IPS-18c (cell line): ENCODE data around the gene NRXN3.

Experiments used
- H3K4me3 ChIP-seq: 2 replicates; pipeline ENCODE4 v1.7.0; 2013; ENCODE audit warnings: low read depth, mild to moderate bottlenecking, low read length, moderate library complexity; ENCODE audit not compliant: insufficient read depth
- H3K9me3 ChIP-seq: one replicate; pipeline ENCODE4 v1.6.1; 2013; ENCODE audit warnings: mild to moderate bottlenecking, low read length, moderate library complexity; ENCODE audit not compliant: control insufficient read depth, insufficient read depth

NRXN3 gene

DNA sequence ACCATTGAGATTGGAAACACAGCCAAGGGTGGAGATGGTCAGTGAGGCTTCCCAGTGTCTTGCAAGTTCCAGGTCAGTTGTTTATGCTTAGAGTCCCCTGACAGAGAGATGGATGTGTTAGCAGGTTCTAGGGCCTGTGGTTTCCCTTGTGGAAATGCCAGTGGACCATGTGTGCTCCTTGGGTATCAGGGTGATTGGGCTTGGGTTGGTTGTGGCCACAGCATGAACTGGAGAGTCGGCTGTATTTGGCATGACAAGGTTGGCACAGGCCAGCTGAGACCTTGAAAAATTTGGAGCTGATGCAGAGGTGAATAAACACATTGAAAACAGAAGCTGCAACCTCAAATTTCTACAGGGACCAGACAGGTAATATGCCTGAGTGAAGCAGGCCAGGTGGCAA is 1373.2 kb downstream of the NRXN3 start:
- H3K9me3 ChIP-seq: no peaks in the 10 kb centered on the region
- no peak overlapping the region for H3K4me3 ChIP-seq

DNA sequence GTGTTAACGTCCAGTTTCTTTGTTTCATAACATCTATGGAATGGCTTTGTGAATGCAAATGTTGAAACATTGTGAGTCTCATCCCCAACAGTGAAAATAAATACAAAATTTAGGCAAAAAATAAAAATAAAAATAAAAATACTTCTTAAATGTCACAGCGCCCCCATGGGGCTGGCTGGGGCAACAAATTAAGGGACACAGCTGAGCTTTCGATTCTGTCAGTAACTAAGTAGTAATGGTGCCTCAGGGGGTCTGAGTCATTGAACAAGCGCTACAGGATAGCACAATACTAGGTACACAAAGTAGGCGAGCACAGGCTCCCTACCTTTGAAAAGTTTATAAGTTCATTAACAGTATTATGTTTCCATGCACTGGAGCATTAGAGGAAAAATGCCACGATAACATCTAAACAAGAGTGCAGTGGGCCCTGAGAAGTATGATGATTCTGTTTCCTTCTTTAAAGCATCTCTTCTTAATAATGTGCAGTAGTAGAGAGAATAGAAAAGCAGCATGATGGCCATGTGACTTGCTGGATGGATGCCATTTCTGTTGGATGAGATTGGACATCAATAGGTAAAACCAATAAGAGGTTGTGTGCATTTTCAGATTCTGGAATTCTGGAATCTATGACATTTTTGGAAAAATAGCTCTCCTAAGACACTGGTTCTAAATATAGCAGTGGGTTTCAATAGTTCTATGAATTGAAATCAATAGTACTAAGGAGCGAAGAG is 1374.0 kb downstream of the NRXN3 start:
- Histone ChIP-seq H3K4me3 (no peak overlapping the region), H3K9me3 (no peaks in the 10 kb centered on the region)

DNA sequence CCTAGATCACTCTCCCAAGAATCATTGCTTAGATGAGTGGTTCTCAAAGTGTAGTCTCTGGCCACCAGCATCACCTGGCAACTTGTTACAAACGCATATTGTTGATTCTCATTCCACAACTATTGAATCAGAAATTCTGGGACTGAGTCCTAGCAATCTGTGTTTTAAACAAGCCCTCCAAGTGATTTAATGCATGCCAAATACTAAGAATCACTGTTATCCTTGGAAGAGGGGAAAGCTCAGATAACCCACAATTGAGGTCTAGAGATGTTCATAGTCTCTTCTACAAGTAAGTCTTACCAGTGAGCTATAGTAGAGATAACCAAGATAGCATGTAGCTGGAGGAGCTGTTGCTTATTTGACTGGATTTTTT is 1374.5 kb downstream of the NRXN3 start:
- Histone ChIP-seq H3K9me3 (no peaks in the 10 kb centered on the region), H3K4me3 (no peak overlapping the region)

DNA sequence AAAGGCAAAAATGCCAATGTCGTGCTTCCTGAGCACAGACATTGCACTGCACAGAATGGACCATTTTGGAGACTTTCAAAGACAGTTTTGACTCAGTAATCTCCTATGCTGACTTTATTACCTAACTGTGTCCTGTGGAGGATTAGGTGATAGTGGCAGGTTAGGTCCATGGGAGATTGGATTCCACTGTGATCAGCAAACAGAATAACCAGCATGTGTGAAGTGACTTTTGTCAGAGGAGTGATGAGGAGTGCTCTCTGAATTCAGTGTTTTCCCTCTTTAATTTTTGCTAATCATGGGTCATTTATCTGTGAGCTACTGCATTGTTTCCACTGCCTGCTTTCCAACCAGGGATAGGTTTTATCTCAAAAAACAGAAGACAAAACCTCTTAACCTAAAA is 1378.7 kb downstream of the NRXN3 start:
- no peaks in the 10 kb centered on the region for H3K9me3 ChIP-seq

DNA sequence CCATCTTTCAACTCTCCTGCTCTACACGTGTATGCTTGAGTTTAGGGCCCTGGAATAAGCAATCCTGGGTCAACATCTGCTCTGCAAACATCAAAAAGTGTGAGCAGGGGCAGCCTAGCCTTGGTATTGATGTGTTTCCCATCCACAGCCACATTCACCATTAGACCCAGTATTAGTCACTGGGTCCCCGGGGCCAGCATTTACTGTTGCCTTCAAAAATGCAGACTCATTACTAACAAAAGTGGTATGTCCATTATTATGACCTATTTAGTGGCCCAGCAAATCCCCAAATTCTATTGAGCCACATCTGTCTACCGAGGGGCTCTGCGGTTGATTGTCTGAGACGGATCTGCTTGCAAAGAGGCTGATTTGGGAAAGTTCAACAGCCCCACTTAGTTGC is 1379.3 kb downstream of the NRXN3 start:
- H3K9me3 ChIP-seq: no peaks in the 10 kb centered on the region
- no peak overlapping the region for H3K4me3 ChIP-seq

More for the DNA sequence above, 1378.7 kb downstream of the NRXN3 start:
- H3K4me3 ChIP-seq: no peak overlapping the region

DNA sequence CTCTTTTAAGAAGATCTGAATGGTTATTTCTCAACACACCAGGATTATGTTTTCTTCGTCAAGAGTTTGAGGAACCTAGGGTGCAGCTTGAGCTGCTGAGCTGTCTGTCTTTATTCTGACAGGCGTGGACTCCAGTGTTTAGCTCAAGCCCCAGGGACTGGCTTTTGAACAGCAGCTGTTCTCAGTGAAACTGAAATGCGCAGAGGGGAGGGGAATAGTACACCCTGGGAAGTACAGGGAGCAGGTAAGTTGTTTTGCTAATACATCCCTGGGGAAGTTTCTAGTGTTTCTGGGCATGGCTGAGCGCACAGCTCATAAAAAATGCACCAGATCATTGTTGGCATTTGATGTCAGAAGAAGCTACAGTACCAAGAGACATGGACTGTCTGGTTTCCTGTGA is 1381.3 kb downstream of the NRXN3 start:
- H3K4me3 ChIP-seq: no peak overlapping the region
- H3K9me3 ChIP-seq: no peaks in the 10 kb centered on the region

DNA sequence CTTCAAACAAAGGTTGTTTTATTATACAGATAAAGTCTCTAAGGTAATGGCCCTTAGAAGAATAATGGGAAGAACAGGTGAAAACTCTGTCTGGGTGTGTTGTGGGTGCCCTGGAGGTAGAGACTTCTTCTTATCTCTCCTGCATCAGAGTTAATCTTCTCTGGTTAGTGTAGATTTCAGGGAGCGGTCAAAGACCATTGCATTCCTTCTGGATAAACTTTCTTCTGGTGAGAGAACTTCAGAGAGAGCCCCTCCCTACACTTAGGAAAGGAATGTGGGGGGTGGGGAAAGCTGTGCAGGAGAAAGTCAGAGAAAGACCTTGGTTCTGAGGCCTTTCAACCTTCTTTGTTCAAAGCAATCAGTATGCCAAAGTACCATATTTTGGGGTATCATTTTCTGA is 1382.6 kb downstream of the NRXN3 start:
- H3K9me3 ChIP-seq: no peaks in the 10 kb centered on the region
- H3K4me3 ChIP-seq: no peak overlapping the region

DNA sequence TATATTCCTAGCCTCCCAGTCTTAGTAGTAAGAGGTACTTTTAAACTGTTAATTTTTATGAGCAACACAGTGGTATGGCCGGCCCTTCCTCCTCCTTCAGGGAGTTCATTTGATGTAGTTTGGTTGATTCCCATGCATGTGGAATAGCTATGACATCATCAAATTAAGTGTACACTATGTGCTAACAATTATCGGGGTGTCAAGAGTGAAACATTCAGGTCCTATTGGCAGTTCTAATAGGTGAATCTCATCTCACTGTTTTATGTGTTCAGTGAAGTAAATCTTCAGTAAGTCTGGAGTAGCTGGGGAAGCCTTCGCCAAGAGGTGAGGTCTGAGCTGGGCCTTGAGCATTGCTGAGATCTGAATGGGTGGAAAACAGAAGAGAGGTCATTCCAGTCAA is 1384.6 kb downstream of the NRXN3 start:
- Histone ChIP-seq H3K9me3 (no peaks in the 10 kb centered on the region), H3K4me3 (no peak overlapping the region)

DNA sequence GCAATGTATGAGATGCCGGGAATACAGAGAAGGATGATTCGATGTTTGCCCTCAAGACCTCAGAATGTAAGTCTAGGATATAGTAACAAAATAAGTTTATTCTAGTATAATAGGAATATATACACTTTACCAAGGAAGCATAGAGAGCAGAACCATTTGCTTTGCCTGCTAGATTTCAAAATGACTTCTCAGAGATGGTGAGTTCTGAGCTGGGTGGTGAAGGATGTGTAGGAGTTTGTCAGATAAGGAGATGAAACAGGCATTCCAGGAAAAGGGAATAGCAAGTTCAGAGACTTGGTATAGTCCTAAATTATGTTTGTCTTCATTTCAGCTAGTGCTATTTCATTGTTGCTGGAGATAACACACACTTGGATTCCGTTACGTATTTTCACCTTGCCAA is 1385.3 kb downstream of the NRXN3 start:
- Histone ChIP-seq H3K4me3 (no peak overlapping the region), H3K9me3 (no peaks in the 10 kb centered on the region)

DNA sequence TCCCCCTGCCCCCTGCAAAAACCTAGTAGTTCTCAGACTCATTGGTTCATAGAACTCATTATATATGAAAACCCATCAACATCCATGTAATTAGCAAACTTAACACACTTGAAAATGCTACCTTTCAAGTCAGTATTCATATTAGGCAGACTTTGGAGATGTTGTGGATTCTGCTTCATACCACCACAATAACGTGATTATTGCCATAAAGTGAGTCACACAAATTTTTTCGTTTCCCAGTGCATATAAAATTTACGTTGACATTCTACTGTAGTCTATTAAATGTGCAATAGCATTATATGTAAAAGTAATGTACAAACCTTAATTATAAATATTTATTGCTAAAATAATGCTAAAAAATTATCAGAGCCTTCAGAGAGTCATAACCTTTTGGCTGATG is 1387.1 kb downstream of the NRXN3 start:
- no peaks in the 10 kb centered on the region for H3K9me3 ChIP-seq
- no peak overlapping the region for H3K4me3 ChIP-seq

DNA sequence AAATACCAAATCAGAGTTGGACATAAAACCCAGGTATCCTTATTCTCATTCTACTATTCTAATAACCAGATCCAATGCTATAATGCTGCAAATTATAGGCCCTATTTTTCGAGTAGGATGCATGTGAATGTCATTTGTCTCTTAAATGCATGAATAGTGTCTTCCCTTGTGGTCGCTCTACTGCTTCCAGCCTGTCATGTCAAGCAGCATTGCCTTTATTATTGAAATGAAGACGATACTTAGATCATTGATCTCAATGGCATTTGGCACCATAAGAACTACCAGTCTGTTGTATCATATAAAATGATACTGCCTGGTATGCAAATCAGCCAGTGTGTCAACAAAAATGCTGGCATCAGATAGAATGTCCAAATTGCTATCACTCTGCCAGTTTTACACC is 1392.0 kb downstream of the NRXN3 start:
- Histone ChIP-seq H3K4me3 (no peak overlapping the region), H3K9me3 (no peaks in the 10 kb centered on the region)

DNA sequence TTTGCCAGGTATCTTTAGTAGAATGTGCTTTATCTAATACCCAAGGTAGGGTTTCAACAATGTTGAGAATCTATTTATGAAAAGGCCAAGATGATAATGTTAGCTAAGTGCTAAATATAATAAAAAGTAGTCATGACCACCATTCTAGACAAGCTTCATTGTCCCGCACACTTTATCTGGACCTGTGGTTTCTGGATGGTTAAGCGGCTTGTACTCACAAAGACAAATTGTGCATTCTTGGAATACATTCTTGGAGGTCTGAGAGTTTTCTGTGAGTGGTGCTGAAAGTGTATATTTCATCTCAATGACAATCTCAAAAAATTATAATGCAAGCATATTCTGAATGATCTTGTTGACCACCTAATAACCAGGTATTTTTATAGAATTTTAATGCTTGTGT is 1394.2 kb downstream of the NRXN3 start:
- Histone ChIP-seq H3K9me3 (no peaks in the 10 kb centered on the region), H3K4me3 (no peak overlapping the region)

DNA sequence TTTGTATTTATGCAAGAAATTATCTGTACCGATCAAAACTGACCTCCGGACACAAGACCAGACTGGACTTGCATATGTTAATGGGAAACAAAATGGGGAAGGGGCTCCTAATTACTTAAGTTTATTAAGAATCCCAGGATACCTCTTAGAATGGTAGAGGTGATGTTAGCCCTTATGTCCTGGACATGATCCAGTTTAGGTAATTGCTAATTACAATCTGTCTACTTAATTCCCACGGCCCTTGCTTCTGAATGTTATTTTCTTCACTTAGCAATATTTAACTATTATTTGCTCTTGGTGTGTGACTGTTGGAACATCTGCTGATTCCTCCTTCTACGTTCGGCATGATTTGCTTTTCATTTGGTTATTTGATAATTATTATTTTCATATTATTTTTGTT is 1397.1 kb downstream of the NRXN3 start:
- Histone ChIP-seq H3K4me3 (no peak overlapping the region), H3K9me3 (no peaks in the 10 kb centered on the region)

DNA sequence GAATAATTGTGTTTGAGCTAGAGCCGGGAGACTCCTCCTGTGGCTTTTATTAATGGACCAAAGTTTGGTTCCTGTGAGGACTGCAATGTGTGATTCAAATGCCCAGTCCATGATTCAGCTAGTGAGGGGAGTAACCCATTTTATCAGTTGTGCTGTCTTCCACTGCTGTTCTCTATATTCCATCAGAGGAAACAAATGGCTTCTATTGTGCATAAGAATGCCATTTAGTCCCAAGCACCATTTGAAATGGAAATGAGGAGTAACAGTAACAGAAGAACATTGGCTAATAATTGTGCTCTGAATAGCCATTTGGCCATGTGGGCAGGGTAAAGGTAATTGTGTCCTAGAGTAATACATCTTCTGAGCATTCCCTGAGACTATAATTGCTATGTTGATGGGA is 1398.4 kb downstream of the NRXN3 start:
- no peaks in the 10 kb centered on the region for H3K9me3 ChIP-seq

DNA sequence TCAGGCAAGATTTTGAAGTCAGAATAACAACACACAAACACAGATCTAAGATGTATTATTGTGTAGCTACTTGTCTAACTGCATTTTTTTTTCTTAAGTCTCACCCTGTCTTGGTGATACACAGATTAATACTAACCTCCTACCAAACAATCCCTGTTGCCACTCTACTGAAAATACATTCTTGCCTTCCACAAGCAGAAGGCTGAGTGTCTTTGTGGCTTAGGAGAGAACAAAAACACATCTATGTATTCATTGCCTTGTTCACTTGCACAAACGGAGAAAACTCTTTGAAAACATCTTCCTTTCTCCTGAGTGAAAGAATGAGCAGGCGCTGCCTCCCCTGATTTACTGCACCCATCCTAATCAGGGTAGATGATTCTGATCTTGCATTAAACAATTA is 1398.9 kb downstream of the NRXN3 start:
- H3K9me3 ChIP-seq: no peaks in the 10 kb centered on the region
- H3K4me3 ChIP-seq: no peak overlapping the region

More for the DNA sequence above, 1398.4 kb downstream of the NRXN3 start:
- no peak overlapping the region for H3K4me3 ChIP-seq

DNA sequence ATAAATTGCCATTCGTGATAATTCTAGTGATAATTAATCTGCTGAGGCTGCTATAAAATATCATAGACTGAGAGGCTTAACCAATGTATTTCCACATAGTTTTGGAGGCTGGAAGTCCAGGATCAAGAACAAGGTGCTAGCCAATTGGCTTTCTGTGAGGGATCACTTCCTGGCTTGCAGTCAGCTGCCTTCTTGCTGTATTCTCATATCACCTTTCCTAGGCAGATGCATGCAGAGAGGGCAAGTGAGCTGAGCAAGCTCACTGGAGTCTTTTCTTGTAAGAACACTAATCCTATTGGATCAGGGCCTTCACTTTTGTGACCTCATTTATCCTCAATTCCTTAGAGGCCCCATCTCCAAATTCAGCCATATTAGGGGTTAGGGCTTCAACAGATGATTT is 1400.5 kb downstream of the NRXN3 start:
- Histone ChIP-seq H3K4me3 (no peak overlapping the region), H3K9me3 (no peaks in the 10 kb centered on the region)

DNA sequence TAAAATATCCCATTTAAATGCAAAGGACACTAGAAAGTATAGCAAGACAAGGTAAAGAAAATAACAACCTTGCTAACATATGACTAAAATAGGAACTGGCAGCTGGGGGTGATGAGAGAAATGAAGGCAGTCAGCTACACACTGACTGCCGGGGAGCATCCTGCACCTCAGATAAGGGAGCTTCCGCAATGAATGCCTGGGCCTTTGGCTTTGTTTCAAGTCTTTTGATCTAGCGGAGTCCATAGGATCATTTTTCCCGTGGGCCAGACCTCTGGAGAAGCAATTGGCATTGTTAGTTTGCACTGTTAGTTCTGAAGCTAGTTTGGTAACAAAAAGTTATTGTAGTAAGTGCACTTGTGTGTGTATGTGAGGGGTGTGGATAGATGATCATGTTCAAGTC is 1401.2 kb downstream of the NRXN3 start:
- Histone ChIP-seq H3K4me3 (no peak overlapping the region), H3K9me3 (no peaks in the 10 kb centered on the region)

DNA sequence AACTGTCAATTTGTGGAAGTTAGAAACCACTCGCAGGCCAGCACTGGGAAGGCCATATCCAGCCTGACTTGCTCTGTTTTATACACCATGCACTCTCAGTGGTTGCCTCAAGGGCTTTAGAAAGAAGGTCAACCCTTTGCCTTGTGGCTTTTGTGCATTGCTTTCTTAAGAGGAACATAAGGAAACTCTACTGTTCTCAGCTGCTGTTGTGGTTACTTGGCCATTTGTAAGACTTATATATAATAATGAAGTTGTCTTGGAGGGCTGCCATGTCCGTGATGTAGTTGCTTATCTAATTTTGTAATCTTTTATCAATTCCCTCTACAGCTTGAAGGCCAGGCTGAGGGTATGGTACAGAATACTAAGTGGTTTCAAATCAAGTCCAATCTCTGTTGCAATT is 1403.3 kb downstream of the NRXN3 start:
- no peak overlapping the region for H3K4me3 ChIP-seq
- H3K9me3 ChIP-seq: no peaks in the 10 kb centered on the region

DNA sequence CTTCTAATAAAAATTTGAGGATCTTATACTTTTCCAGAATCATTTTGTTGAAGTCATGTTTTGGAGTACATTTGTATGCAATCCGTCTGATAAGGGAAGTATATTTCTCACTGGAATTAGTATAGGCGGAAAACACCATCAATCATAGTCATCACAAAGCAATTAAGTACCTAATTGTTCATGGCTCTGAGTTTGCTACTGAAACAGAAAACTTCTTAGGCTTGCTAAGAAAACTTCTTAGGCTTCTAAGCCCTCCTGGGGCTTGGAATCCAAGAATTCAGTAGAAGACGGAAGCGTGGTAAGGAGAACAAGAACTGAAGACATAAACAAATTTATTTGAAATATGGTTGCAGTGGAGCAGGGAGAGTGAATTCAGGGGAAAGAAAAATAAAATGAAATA is 1404.9 kb downstream of the NRXN3 start:
- H3K9me3 ChIP-seq: no peaks in the 10 kb centered on the region
- no peak overlapping the region for H3K4me3 ChIP-seq
